BLaER1 (cell line): Measurements from ENCODE around the gene CAST.

ENCODE experiments used
- H3K27ac ChIP-seq: shearing (Covaris generic); formaldehyde crosslinking; 2 replicates; pipeline ENCODE4 v1.8.1; 2022
- H3K27me3 ChIP-seq: shearing (Covaris generic); formaldehyde crosslinking; 2 replicates; pipeline ENCODE4 v1.8.1; 2022
- H3K36me3 ChIP-seq: shearing (Covaris generic); formaldehyde crosslinking; 2 replicates; pipeline ENCODE4 v1.8.1; 2022
- H3K4me1 ChIP-seq: shearing (Covaris generic); formaldehyde crosslinking; 2 replicates; pipeline ENCODE4 v1.8.1; 2022
- H3K4me2 ChIP-seq: shearing (Covaris generic); formaldehyde crosslinking; 2 replicates; pipeline ENCODE4 v1.8.1; 2022
- H3K4me3 ChIP-seq: shearing (Covaris generic); formaldehyde crosslinking; 2 replicates; pipeline ENCODE4 v1.8.1; 2022
- H3K9ac ChIP-seq: shearing (Covaris generic); formaldehyde crosslinking; 2 replicates; pipeline ENCODE4 v1.8.1; 2022
- H3K9me3 ChIP-seq: shearing (Covaris generic); formaldehyde crosslinking; 2 replicates; pipeline ENCODE4 v1.8.1; 2022
- H4K20me1 ChIP-seq: shearing (Covaris generic); formaldehyde crosslinking; 2 replicates; pipeline ENCODE4 v1.8.1; 2022
- Cebpa-rat ChIP-seq: shearing (Covaris generic); IDR thresholded peaks from 2 replicates; pipeline ENCODE4 v1.8.1; 2022

CAST gene

DNA sequence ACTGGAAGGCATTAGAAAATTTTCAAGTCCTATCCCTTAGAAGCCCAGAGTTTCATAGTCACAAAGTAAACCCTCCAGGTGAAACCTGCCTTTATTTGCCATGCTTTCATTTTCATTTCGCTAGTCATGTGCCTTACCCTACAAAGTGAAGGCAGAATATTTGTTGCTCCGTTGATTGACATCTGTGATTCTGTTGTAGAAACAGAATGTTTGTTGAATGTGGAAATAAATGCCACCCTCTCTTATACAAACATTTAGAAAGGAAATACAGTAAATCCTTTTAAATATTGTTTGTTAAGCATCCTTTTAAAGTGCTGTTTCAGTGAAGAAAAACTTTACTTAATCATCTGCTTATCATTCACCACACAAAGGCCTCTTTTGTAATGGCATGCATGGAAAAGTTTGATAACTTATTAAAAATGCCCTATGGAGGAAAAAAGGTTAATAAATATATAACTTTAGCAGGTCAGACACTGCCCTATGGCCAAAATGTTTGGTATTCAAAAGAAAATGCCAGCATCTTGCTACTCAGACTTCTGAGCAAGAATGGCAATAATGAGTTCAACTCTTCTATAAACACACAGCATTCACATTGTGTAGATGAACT, 34.3 kb upstream of the CAST start:
- Histone ChIP-seq H3K4me1 (no peaks in the 10 kb centered on the region), H3K36me3 (no peaks in the 10 kb centered on the region), H3K27ac (no peak overlapping the region), H3K9me3 (no peaks in the 10 kb centered on the region), H3K4me3 (no peak overlapping the region), H3K27me3 (no peaks in the 10 kb centered on the region), H3K9ac (no peak overlapping the region), H4K20me1 (no peaks in the 10 kb centered on the region), H3K4me2 (no peak overlapping the region)
- TF ChIP-seq Cebpa-rat, result no peak

DNA sequence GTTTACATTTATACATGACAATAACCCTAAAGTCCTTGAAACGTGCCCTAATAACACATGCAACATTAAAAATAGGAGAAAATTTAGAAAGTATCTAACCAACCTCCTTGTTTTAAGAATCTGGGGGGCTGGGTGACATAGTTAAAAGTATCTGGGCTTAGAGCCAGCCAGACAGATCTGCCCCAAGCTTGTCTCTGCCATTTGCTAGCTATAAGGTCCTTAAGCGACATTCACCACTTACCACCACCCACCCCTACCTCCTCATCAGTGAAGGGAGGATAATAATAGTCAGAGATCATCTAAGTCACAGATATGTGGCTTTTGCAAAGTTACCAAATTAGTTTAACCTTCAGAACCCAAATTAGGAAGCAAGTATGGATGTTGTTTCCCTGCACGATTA, 33.8 kb upstream of the CAST start:
- Histone ChIP-seq H3K4me3 (no peak overlapping the region), H3K36me3 (no peaks in the 10 kb centered on the region), H3K4me2 (no peak overlapping the region), H3K4me1 (no peaks in the 10 kb centered on the region), H4K20me1 (no peaks in the 10 kb centered on the region), H3K27me3 (no peaks in the 10 kb centered on the region), H3K9ac (no peak overlapping the region), H3K27ac (no peak overlapping the region), H3K9me3 (no peaks in the 10 kb centered on the region)
- no peak for TF ChIP-seq Cebpa-rat

DNA sequence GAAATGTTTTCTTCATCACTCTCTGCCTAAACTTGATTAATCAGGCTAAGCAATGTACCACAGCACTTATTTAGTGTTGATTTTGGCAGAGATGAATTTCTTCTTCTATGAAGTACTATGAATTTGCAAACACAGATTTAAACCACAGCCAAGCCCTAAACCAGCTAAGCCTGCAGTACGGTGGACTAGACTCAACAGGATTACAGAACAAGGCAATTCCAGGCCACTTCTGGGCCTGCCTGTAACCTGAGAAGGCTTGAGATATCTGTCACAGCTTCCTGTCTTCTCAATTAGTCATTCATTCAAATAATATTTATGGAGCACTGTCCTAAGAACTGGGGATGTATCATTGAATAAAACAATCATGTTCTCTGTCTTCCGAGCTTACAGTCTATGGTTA, 32.4 kb upstream of the CAST start:
- TF ChIP-seq Cebpa-rat, result no peak
- H3K36me3 ChIP-seq, result no peaks in the 10 kb centered on the region
- H3K27me3 ChIP-seq, result no peaks in the 10 kb centered on the region
- no peaks in the 10 kb centered on the region for H3K9me3 ChIP-seq
- no peaks in the 10 kb centered on the region for H3K4me1 ChIP-seq
- H3K9ac ChIP-seq, result no peak overlapping the region
- no peak overlapping the region for H3K27ac ChIP-seq
- H3K4me3 ChIP-seq, result no peak overlapping the region
- no peak overlapping the region for H3K4me2 ChIP-seq
- H4K20me1 ChIP-seq, result no peaks in the 10 kb centered on the region

DNA sequence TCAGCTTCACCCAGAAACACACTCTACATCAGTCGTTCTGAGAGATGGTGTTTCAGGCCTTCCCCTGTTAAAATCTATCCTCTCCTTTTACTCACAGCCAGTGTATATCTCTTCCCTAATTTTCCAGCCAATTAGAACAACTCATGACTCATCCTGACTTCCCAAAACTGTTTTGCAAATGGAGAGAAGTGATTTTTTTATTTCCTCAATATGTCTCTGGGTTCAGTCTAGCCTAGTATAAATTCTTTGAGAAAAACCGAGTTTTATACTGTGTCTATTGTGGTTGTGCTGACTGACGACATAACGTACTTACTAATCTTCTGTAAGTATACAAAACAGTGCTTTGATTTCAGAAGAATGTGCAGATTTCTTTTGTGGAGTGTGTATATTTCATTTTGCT, 28.4 kb upstream of the CAST start:
- Histone ChIP-seq H3K4me2 (no peak overlapping the region), H3K4me1 (no peaks in the 10 kb centered on the region), H3K4me3 (no peak overlapping the region), H3K9ac (no peak overlapping the region), H3K27ac (no peak overlapping the region), H3K36me3 (no peaks in the 10 kb centered on the region), H4K20me1 (no peaks in the 10 kb centered on the region), H3K27me3 (no peaks in the 10 kb centered on the region), H3K9me3 (no peaks in the 10 kb centered on the region)
- no peak for TF ChIP-seq Cebpa-rat

DNA sequence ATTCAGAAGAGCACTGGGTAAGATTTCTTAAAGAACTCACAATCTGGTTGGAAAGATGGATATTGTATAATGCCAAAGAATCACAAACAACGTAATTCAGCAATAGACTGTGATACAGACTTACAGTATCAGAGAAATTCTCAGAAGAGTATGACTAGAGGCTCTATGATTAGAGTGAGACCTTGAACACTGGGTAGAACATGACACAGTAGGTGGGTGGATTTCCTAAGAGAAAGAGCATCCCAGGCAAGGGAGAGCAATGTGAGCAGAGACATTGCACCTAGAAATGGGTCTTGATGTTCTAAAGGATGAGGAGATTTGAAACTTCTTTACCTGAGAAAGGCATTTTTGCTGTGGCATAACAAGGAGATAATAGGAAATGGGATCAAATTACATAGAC, 27.3 kb upstream of the CAST start:
- H3K27ac ChIP-seq, result no peak overlapping the region
- no peaks in the 10 kb centered on the region for H4K20me1 ChIP-seq
- H3K4me2 ChIP-seq, result no peak overlapping the region
- H3K9ac ChIP-seq, result no peak overlapping the region
- H3K27me3 ChIP-seq, result no peaks in the 10 kb centered on the region
- H3K4me1 ChIP-seq, result no peaks in the 10 kb centered on the region
- no peaks in the 10 kb centered on the region for H3K36me3 ChIP-seq
- H3K9me3 ChIP-seq, result no peaks in the 10 kb centered on the region
- no peak for TF ChIP-seq Cebpa-rat
- H3K4me3 ChIP-seq, result no peak overlapping the region

DNA sequence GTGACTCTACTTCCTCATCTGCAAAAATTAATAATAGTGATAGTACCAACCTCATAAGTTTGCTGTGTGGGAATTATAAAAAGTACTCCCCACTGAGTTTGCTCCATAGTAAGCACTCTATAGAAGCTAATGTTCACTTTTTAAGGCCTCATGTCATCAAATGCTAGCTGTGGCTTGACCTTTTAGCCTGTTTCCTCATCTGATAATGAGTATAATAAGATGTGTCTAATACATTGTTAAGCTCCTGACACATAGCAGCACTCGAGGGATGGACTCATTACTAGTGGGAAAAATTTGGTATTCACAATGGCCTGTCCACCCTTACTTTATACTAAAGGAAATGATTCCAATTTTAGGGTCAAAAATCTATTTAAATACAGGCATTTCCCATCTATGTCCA, 26.1 kb upstream of the CAST start:
- Histone ChIP-seq H3K36me3 (no peaks in the 10 kb centered on the region), H3K4me2 (no peak overlapping the region), H3K9me3 (no peaks in the 10 kb centered on the region), H3K4me3 (no peak overlapping the region), H3K9ac (no peak overlapping the region), H3K4me1 (no peaks in the 10 kb centered on the region), H3K27ac (no peak overlapping the region), H3K27me3 (no peaks in the 10 kb centered on the region), H4K20me1 (no peaks in the 10 kb centered on the region)
- no peak for TF ChIP-seq Cebpa-rat

DNA sequence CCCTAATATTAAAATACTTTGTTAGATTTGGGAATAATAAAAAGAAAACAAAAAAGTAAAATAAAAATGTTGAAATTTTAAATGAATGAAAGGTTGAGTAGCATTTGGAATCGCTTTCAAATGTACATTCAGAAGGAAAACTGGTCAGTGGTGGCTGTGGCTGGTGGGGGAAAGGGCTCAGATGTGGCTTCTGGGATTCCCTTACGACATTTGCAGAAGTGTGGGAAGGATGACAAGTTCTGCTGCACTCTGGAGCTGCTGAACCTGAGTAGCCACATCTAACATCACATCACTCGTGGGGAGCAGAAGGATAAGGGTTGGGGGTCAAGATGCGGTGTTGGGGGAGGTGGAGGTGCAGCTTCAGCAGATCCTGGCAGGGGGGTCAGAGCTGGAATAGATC, 25.6 kb upstream of the CAST start:
- H3K9ac ChIP-seq, result no peak overlapping the region
- H3K4me1 ChIP-seq, result no peaks in the 10 kb centered on the region
- H3K4me3 ChIP-seq, result no peak overlapping the region
- H3K27me3 ChIP-seq, result no peaks in the 10 kb centered on the region
- TF ChIP-seq Cebpa-rat, result no peak
- no peak overlapping the region for H3K4me2 ChIP-seq
- no peak overlapping the region for H3K27ac ChIP-seq
- no peaks in the 10 kb centered on the region for H3K36me3 ChIP-seq
- H3K9me3 ChIP-seq, result no peaks in the 10 kb centered on the region
- H4K20me1 ChIP-seq, result no peaks in the 10 kb centered on the region

DNA sequence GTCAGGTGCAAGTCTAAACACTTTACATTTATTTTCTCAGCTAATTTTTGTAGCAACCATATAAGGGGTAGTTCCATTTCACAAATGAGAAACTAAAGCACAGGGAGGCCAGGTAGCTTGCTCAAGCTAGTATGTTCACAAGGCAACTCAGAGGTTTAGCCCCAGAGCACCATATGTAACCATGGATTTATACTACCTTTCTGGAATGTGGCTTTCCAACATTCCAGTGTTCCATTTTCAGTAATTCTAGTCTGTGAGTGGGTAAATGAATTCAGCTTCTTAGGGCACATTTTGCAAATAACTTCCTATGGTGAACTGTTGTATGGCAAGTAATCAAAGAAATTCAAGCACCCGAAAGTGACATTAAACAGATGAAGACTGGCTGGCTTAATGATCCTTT, 25.0 kb upstream of the CAST start:
- H3K4me2 ChIP-seq, result no peak overlapping the region
- H3K27me3 ChIP-seq, result no peaks in the 10 kb centered on the region
- no peaks in the 10 kb centered on the region for H3K4me1 ChIP-seq
- no peaks in the 10 kb centered on the region for H3K9me3 ChIP-seq
- no peaks in the 10 kb centered on the region for H4K20me1 ChIP-seq
- H3K9ac ChIP-seq, result no peak overlapping the region
- no peak overlapping the region for H3K4me3 ChIP-seq
- no peak for TF ChIP-seq Cebpa-rat
- no peaks in the 10 kb centered on the region for H3K36me3 ChIP-seq
- no peak overlapping the region for H3K27ac ChIP-seq

DNA sequence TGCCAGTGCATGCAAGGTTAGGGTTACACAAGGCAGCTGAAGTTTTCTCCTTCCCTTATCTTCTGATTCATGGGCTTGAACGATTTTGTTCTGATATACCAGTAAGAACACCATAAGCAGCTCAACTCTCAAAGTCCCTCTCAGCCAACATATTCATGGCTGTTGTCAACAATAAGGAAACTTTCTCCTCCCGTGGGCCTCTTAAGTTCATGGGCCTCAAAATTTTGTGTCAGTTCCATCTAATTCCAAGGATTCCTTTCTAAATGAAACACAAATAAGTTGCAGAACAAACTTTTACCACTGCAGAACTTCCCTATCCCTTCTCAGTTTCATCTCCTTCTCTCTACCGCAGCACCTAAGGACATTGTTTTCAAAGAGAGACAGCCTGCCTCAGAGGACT, 23.6 kb upstream of the CAST start:
- Histone ChIP-seq H3K4me3 (no peak overlapping the region), H3K9me3 (no peaks in the 10 kb centered on the region), H3K9ac (no peak overlapping the region), H3K27ac (no peak overlapping the region), H3K36me3 (no peaks in the 10 kb centered on the region), H3K27me3 (no peaks in the 10 kb centered on the region), H3K4me2 (no peak overlapping the region), H3K4me1 (no peaks in the 10 kb centered on the region), H4K20me1 (no peaks in the 10 kb centered on the region)
- no peak for TF ChIP-seq Cebpa-rat

DNA sequence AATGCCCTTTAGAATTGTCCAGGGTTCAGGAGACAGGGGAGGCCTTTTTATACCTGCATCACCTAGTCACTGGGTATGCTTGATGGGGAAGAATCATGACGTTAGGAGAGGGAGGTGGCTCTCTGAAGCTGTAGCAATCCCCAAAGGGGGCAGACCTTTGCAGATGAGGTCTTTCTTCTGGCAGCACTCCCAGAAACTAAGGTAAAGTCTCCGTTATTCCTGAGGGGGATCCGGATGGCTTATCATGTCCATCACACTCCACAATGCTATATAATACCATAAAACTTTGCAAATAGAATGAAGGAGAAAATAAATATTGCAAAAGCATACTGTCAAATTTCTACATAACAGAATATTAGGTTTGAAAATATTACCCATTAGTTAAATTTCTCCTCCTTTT, 21.5 kb upstream of the CAST start:
- Histone ChIP-seq H3K27ac (no peak overlapping the region), H3K4me2 (no peak overlapping the region), H3K9me3 (no peaks in the 10 kb centered on the region), H3K9ac (no peak overlapping the region), H3K4me3 (no peak overlapping the region), H3K4me1 (no peaks in the 10 kb centered on the region), H3K36me3 (no peaks in the 10 kb centered on the region), H3K27me3 (no peaks in the 10 kb centered on the region), H4K20me1 (no peaks in the 10 kb centered on the region)
- no peak for TF ChIP-seq Cebpa-rat
